Stimulated activated effector memory CD8-positive, alpha-beta T cell treated with anti-CD3 and anti-CD28 coated beads, Interleukin-12 subunit alpha, Interleukin-12 subunit beta, amount 100 ng/mL, for 72 hours (primary cell): ENCODE data around the gene MCUB.
"Not testable (repeated sequence)": the region's sequence is repeated elsewhere in the genome, so short reads cannot be mapped to it uniquely, and the experiment has no call there.

Source experiments
- ATAC-seq: fragments of 150-1000 bp; cut with Tn5 transposase; 2 replicates; pipeline ENCODE4 v1.10.0; 2021
- DNase-seq, 2 donors: peaks; one replicate each; pipeline ENCODE4 v3.0.0; 2021 to 2022; ENCODE audit warnings: low spot score in 2 of 2
- H3K27ac Mint-ChIP-seq: one replicate; pipeline ENCODE4 v1.8.0; 2022; ENCODE audit warnings: mild to moderate bottlenecking, mixed read lengths
- H3K36me3 Mint-ChIP-seq: one replicate; pipeline ENCODE4 v1.8.0; 2022; ENCODE audit warnings: mild to moderate bottlenecking, mixed read lengths
- H3K4me1 Mint-ChIP-seq: one replicate; pipeline ENCODE4 v1.8.0; 2022; ENCODE audit warnings: mixed read lengths
- H3K4me3 Mint-ChIP-seq: one replicate; pipeline ENCODE4 v1.8.0; 2022; ENCODE audit warnings: mild to moderate bottlenecking, mixed read lengths
- H3K9me3 Mint-ChIP-seq: one replicate; pipeline ENCODE4 v1.8.0; 2022; ENCODE audit warnings: mixed read lengths

Gene MCUB

GRCh38 chr4:109673303-109673702, 113.3 kb downstream of the MCUB start:
- peaks cover 39% of the 10 kb centered on the region for H3K4me1 Mint-ChIP-seq
- no peak for DNase-seq
- H3K36me3 Mint-ChIP-seq = peaks cover 7% of the 10 kb centered on the region
- ATAC-seq = no peak
- no peak overlapping the region for H3K4me3 Mint-ChIP-seq
- peaks cover 5% of the 10 kb centered on the region for H3K9me3 Mint-ChIP-seq
- H3K27ac Mint-ChIP-seq = no peak overlapping the region

- Mint-ChIP-seq H3K9me3 (peaks cover 5% of the 10 kb centered on the region), H3K4me3 (no peak overlapping the region), H3K4me1 (peaks cover 29% of the 10 kb centered on the region), H3K27ac (no peak overlapping the region), H3K36me3 (peaks cover 7% of the 10 kb centered on the region)
- ATAC-seq (peak; percentile 97), DNase-seq (no peak)
Measured at GRCh38 chr4:109675181-109675580, 115.1 kb downstream of the MCUB start.

GRCh38 chr4:109675843-109676242, 115.8 kb downstream of the MCUB start:
- Mint-ChIP-seq H3K27ac (no peak overlapping the region), H3K4me3 (no peak overlapping the region), H3K9me3 (peaks cover 5% of the 10 kb centered on the region), H3K4me1 (peaks cover 29% of the 10 kb centered on the region), H3K36me3 (peaks cover 7% of the 10 kb centered on the region)
- ATAC-seq = no peak
- DNase-seq = no peak

- Mint-ChIP-seq H3K36me3 (no peaks in the 10 kb centered on the region), H3K4me3 (no peak overlapping the region), H3K27ac (no peak overlapping the region)
Measured at GRCh38 chr4:109676886-109677285, 116.8 kb downstream of the MCUB start.

GRCh38 chr4:109678472-109678871, 118.4 kb downstream of the MCUB start:
- not testable (repeated sequence) for ATAC-seq, H3K27ac Mint-ChIP-seq, H3K9me3 Mint-ChIP-seq, H3K36me3 Mint-ChIP-seq, DNase-seq, H3K4me3 Mint-ChIP-seq
- peaks cover 37% of the 10 kb centered on the region for H3K4me1 Mint-ChIP-seq

More at GRCh38 chr4:109676886-109677285, 116.8 kb downstream of the MCUB start:
- peaks cover 22% of the 10 kb centered on the region for H3K4me1 Mint-ChIP-seq
- ATAC-seq (no peak), DNase-seq (no peak)
- H3K9me3 Mint-ChIP-seq = no peaks in the 10 kb centered on the region

GRCh38 chr4:109678925-109679324, 118.9 kb downstream of the MCUB start:
- H3K9me3 Mint-ChIP-seq, H3K27ac Mint-ChIP-seq, H3K4me3 Mint-ChIP-seq, H3K36me3 Mint-ChIP-seq, ATAC-seq, DNase-seq: not testable (repeated sequence)
- peaks cover 41% of the 10 kb centered on the region for H3K4me1 Mint-ChIP-seq

GRCh38 chr4:109682875-109683274, 122.8 kb downstream of the MCUB start:
- peak; percentile 47 for ATAC-seq
- no peak for DNase-seq
- no peak overlapping the region for H3K4me3 Mint-ChIP-seq
- H3K27ac Mint-ChIP-seq = peak overlapping the region; percentile 60
- no peaks in the 10 kb centered on the region for H3K9me3 Mint-ChIP-seq
- H3K4me1 Mint-ChIP-seq = peaks cover 25% of the 10 kb centered on the region
- H3K36me3 Mint-ChIP-seq = peaks cover 36% of the 10 kb centered on the region

GRCh38 chr4:109683621-109684253, 123.7 kb downstream of the MCUB start:
- Mint-ChIP-seq H3K9me3 (no peaks in the 10 kb centered on the region), H3K4me1 (peaks cover 25% of the 10 kb centered on the region), H3K36me3 (peaks cover 44% of the 10 kb centered on the region), H3K4me3 (no peak overlapping the region), H3K27ac (peak overlapping the region; percentile 60)
- ATAC-seq (peak; percentile 68), DNase-seq (no peak)

- H3K27ac Mint-ChIP-seq = peak overlapping the region; percentile 60
- ATAC-seq (no peak), DNase-seq (no peak)
- H3K36me3 Mint-ChIP-seq = peaks cover 54% of the 10 kb centered on the region
- peaks cover 25% of the 10 kb centered on the region for H3K4me1 Mint-ChIP-seq
- no peak overlapping the region for H3K4me3 Mint-ChIP-seq
- no peaks in the 10 kb centered on the region for H3K9me3 Mint-ChIP-seq
Measured at GRCh38 chr4:109684727-109685126, 124.7 kb downstream of the MCUB start.

- Mint-ChIP-seq H3K27ac (peak overlapping the region; percentile 17), H3K9me3 (no peaks in the 10 kb centered on the region), H3K4me1 (peaks cover 29% of the 10 kb centered on the region), H3K36me3 (peaks cover 81% of the 10 kb centered on the region), H3K4me3 (peak overlapping the region; percentile 11)
- no peak for DNase-seq
- ATAC-seq = peak; percentile 78
Measured at GRCh38 chr4:109690690-109691410, 130.8 kb downstream of the MCUB start.

GRCh38 chr4:109691411-109691920, 131.4 kb downstream of the MCUB start:
- DNase-seq = no peak
- no peak overlapping the region for H3K4me3 Mint-ChIP-seq
- peaks cover 75% of the 10 kb centered on the region for H3K36me3 Mint-ChIP-seq
- peaks cover 29% of the 10 kb centered on the region for H3K4me1 Mint-ChIP-seq
- H3K27ac Mint-ChIP-seq = peak overlapping the region; percentile 17
- peak; percentile 69 for ATAC-seq
- H3K9me3 Mint-ChIP-seq = no peaks in the 10 kb centered on the region

- DNase-seq (no peak), ATAC-seq (no peak)
- Mint-ChIP-seq H3K27ac (no peak overlapping the region), H3K4me1 (peaks cover 27% of the 10 kb centered on the region), H3K9me3 (no peaks in the 10 kb centered on the region), H3K36me3 (peaks cover 26% of the 10 kb centered on the region), H3K4me3 (no peak overlapping the region)
Measured at GRCh38 chr4:109698656-109699055, 138.6 kb downstream of the MCUB start.

GRCh38 chr4:109699553-109700225, 139.6 kb downstream of the MCUB start:
- Mint-ChIP-seq H3K4me1 (peaks cover 27% of the 10 kb centered on the region), H3K27ac (no peak overlapping the region), H3K36me3 (peaks cover 16% of the 10 kb centered on the region), H3K9me3 (no peaks in the 10 kb centered on the region), H3K4me3 (no peak overlapping the region)
- ATAC-seq (no peak), DNase-seq (no peak)

GRCh38 chr4:109701566-109702410, 141.7 kb downstream of the MCUB start:
- H3K27ac Mint-ChIP-seq = peak overlapping the region; percentile 93
- peak overlapping the region; percentile 92 for H3K4me3 Mint-ChIP-seq
- ATAC-seq (no peak), DNase-seq (no peak)
- no peaks in the 10 kb centered on the region for H3K9me3 Mint-ChIP-seq
- H3K4me1 Mint-ChIP-seq = peaks cover 27% of the 10 kb centered on the region
- H3K36me3 Mint-ChIP-seq = peaks cover 16% of the 10 kb centered on the region
